Neural cell (in vitro differentiated cells): ENCODE measurements around the gene LCAT. TPM values are rescaled to one million over a fixed set of nuclear protein-coding genes. Genes with fewer than 3 reads are reported as not detected.

Experiments
- polyA plus RNA-seq: library from polyadenylated mRNA; depleted of rRNA; stranded (reverse); fragments of >200 nt; gene quantifications from 2 replicates; pipeline ENCODE4 v1.2.3, GENCODE V29; 2014

The LCAT gene
- polyA plus RNA-seq, 1 donor from 2014 or later = 0.32 TPM

Other genes starting within 250 kb of the LCAT start
- 88.4 and 106 TPM in 2 replicates for gene GFOD2, start 224.8 kb downstream of the LCAT start, polyA plus RNA-seq
- 10.9 and 15.4 TPM in 2 replicates for gene RANBP10, start 137.6 kb downstream of the LCAT start, polyA plus RNA-seq
- gene TSNAXIP1, start 137.2 kb downstream of the LCAT start, polyA plus RNA-seq = 24.2 and 31.0 TPM in 2 replicates
- gene THAP11, start 101.8 kb downstream of the LCAT start, polyA plus RNA-seq = 42.6 and 50.7 TPM in 2 replicates
- 98.6 and 144 TPM in 2 replicates for gene NUTF2, start 97.2 kb downstream of the LCAT start, polyA plus RNA-seq
- 104 and 135 TPM in 2 replicates for gene CENPT, start 96.4 kb downstream of the LCAT start, polyA plus RNA-seq
- 66.0 and 81.7 TPM in 2 replicates for gene EDC4, start 71.1 kb downstream of the LCAT start, polyA plus RNA-seq
- gene NRN1L, start 59.2 kb downstream of the LCAT start, polyA plus RNA-seq = 2.2 TPM in 1 of 2 replicates, not detected in the other
- 3.8 and 8.1 TPM in 2 replicates for gene PSKH1, start 50.9 kb downstream of the LCAT start, polyA plus RNA-seq
- 3.2 and 3.8 TPM in 2 replicates for gene CTRL, start 12.3 kb downstream of the LCAT start, polyA plus RNA-seq
- 33.6 and 46.4 TPM in 2 replicates for gene PSMB10, start 7.3 kb downstream of the LCAT start, polyA plus RNA-seq
- 0.11 TPM in 1 of 2 replicates, not detected in the other for gene SLC12A4, start 24.5 kb upstream of the LCAT start, polyA plus RNA-seq
- not detected in 2 replicates for gene DPEP3, start 36.4 kb upstream of the LCAT start, polyA plus RNA-seq
- gene DPEP2, start 55.4 kb upstream of the LCAT start, polyA plus RNA-seq = not detected in 2 replicates
- gene DPEP2NB, start 71.8 kb upstream of the LCAT start, polyA plus RNA-seq = not detected in 2 replicates
- gene DDX28, start 79.1 kb upstream of the LCAT start, polyA plus RNA-seq = 13.9 and 18.0 TPM in 2 replicates
- gene DUS2, start 79.2 kb upstream of the LCAT start, polyA plus RNA-seq = 22.4 and 22.8 TPM in 2 replicates
- 5.6 and 6.2 TPM in 2 replicates for gene NFATC3, start 141.2 kb upstream of the LCAT start, polyA plus RNA-seq